Spleen (tissue), 11 donors: ENCODE results near the gene NUDT16L1. TPM values are rescaled to one million over a fixed set of nuclear protein-coding genes. Genes with fewer than 3 reads are reported as not detected.

Source experiments
- DNase-seq: peaks from one replicate; pipeline ENCODE4 v3.0.0-alpha.2; 2020
- H3K27ac ChIP-seq, 8 donors: fragments of 200-600 bp; sonication (generic) in 7 of 8; 1 replicate in 4 of 8; 2 replicates in 4 of 8; pipeline versions ENCODE4 v1.5.0 to v1.8.0; 2016 to 2021; ENCODE audit warnings: inconsistent platforms in 4 of 8, mild to moderate bottlenecking in 4 of 8, moderate library complexity in 1 of 8
- H3K27me3 ChIP-seq, 7 donors: fragments of 200-600 bp; sonication (generic) in 6 of 7; replicated peaks in 1 of 7; 1 replicate in 4 of 7; 2 replicates in 3 of 7; pipeline versions ENCODE4 v1.5.0 to v1.8.0; 2016 to 2021; ENCODE audit warnings: inconsistent platforms in 3 of 7, mild to moderate bottlenecking in 1 of 7
- H3K36me3 ChIP-seq, 6 donors: fragments of 200-600 bp; sonication (generic) in 5 of 6; 1 replicate in 4 of 6; 2 replicates in 2 of 6; pipeline versions ENCODE4 v1.5.0 to v1.8.0; 2016 to 2021; ENCODE audit warnings: inconsistent platforms in 2 of 6
- H3K4me1 ChIP-seq, 6 donors: fragments of 200-600 bp; sonication (generic) in 5 of 6; 1 replicate in 3 of 6; 2 replicates in 3 of 6; pipeline versions ENCODE4 v1.5.0 to v1.8.0; 2016 to 2021; ENCODE audit warnings: inconsistent platforms in 3 of 6
- H3K4me3 ChIP-seq, 8 donors: fragments of 200-600 bp; sonication (generic) in 7 of 8; 1 replicate in 4 of 8; 2 replicates in 4 of 8; pipeline versions ENCODE4 v1.5.0 to v1.8.0; 2016 to 2021; ENCODE audit warnings: inconsistent platforms in 4 of 8, mild to moderate bottlenecking in 4 of 8, moderate library complexity in 2 of 8
- H3K9me3 ChIP-seq, 8 donors: fragments of 200-600 bp; sonication (generic) in 7 of 8; 1 replicate in 4 of 8; 2 replicates in 4 of 8; pipeline versions ENCODE4 v1.5.0 to v1.8.0; 2016 to 2021; ENCODE audit warnings: inconsistent platforms in 4 of 8
- CTCF ChIP-seq, 11 experiments: fragments of 200-600 bp in 7 of 11; fragments of 450-650 bp in 4 of 11; sonication (generic) in 4 of 11; IDR thresholded peaks in 8 of 11; conservative IDR thresholded peaks in 3 of 11; 1 replicate in 7 of 11; 2 replicates in 4 of 11; pipeline versions ENCODE4 v1.4.0 to v1.8.0; 2016 to 2021; ENCODE audit warnings: antibody characterized with exemption in 11 of 11, inconsistent platforms in 4 of 11, mild to moderate bottlenecking in 1 of 11
- POLR2A ChIP-seq, 3 donors: fragments of 450-650 bp; IDR thresholded peaks; one replicate each; pipeline ENCODE4 v1.5.1; 2017; ENCODE audit warnings: antibody characterized with exemption in 3 of 3, mild to moderate bottlenecking in 1 of 3
- POLR2AphosphoS5 ChIP-seq, 3 donors: sonication (generic); formaldehyde crosslinking; IDR thresholded peaks; one replicate each; pipeline ENCODE4 v1.5.1; 2017; ENCODE audit warnings: antibody characterized with exemption in 3 of 3
- WGBS, 5 donors: extraction: QIAGEN DNeasy Blood & Tissue Kit in 3 of 5; methylation state at CpG; one replicate each; pipeline versions ENCODE4 v1.1.5 to v1.1.7; 2013 to 2018; 5-methylcytosine and 5-hydroxymethylcytosine counted together
- intact Hi-C: fragments of 100-400 bp; cut with DNase I; formaldehyde crosslinking; loops from one replicate; pipeline ENCODE4 v1.15.0; 2023; ENCODE audit warnings: low total_unique reads
- polyA plus RNA-seq, 3 donors: library from polyadenylated mRNA; stranded (reverse); fragments of 200-250 nt; gene quantifications; one replicate each; pipeline ENCODE4 v1.2.1, GENCODE V29; 2013
- total RNA-seq, 7 donors: library from RNA; depleted of rRNA in 3 of 7; stranded (reverse); fragments of >200 nt in 3 of 7; fragmentation: NEBNext Ultra II Directional in 4 of 7; extraction: Animal tissue kit (Norgen Biotek cat#: 25700) in 4 of 7; gene quantifications; one replicate each; pipeline versions ENCODE4 v1.1.0 to v1.2.1, GENCODE V29; 2016 to 2021
- donor health status: healthy with polysubstance abuse.
- donor health status: DM: no; HTN: no; CAD: no; lungs with moderate emphysema.
- donor health status: DM: no; HTN: no; CAD: no.
- donor health status: Bipolar disorder and iron deficiency.
- donor health status: healthy.
- donor health status: DM: no; HTN: no; CAD: no.
- donor health status: DM: yes; HTN: yes; CAD: no.

NUDT16L1 gene
- total and polyA plus RNA-seq, 10 donors, result 26.2 to 47.2 (median 29.4) TPM

GRCh38 chr16:4685292-4685691 lies 8.1 kb upstream of the NUDT16L1 start:
- Histone ChIP-seq H3K36me3 (peaks cover 0 to 100% (median 81%) of the 10 kb centered on the region in 6 donors), H3K27ac (no peak overlapping the region), H3K27me3 (no peaks in the 10 kb centered on the region), H3K4me1 (peaks cover 0 to 73% (median 52%) of the 10 kb centered on the region in 6 donors), H3K4me3 (no peak overlapping the region), H3K9me3 (no peaks in the 10 kb centered on the region)
- peak; percentile 73 for DNase-seq
- WGBS, 5 donors, result 83 to 94% (median 92%) methylated on average over 7 to 13 of the region's 13 CpGs
- intact Hi-C loops, result no loop called here
- TF ChIP-seq POLR2AphosphoS5 (IDR thresholded peaks at IDR 0.05), result peak in 1 of 3 donors; percentile 9
- TF ChIP-seq CTCF (IDR thresholded peaks at IDR 0.05 in 8 of 11, conservative IDR thresholded peaks at IDR 0.05 in 3 of 11), result no peak

- no peak overlapping the region for H3K27ac ChIP-seq
- peaks cover 0 to 73% (median 49%) of the 10 kb centered on the region in 6 donors for H3K4me1 ChIP-seq
- 92 to 95% (median 93%) methylated on average over 32 to 38 of the region's 38 CpGs for WGBS, 5 donors
- intact Hi-C loops, result no loop called here
- no peak overlapping the region for H3K4me3 ChIP-seq
- peak; percentile 70 for DNase-seq
- TF ChIP-seq CTCF (IDR thresholded peaks at IDR 0.05 in 8 of 11, conservative IDR thresholded peaks at IDR 0.05 in 3 of 11), result no peak
- no peak for TF ChIP-seq POLR2A (IDR thresholded peaks at IDR 0.05)
- TF ChIP-seq POLR2AphosphoS5 (IDR thresholded peaks at IDR 0.05), result no peak
- no peaks in the 10 kb centered on the region for H3K27me3 ChIP-seq
- no peaks in the 10 kb centered on the region for H3K9me3 ChIP-seq
- peaks cover 0 to 97% (median 81%) of the 10 kb centered on the region in 6 donors for H3K36me3 ChIP-seq
These were observed 7.4 kb upstream of the NUDT16L1 start for GRCh38 chr16:4685776-4686496.

- no peaks in the 10 kb centered on the region for H3K9me3 ChIP-seq
- WGBS, 5 donors, result 90 to 96% (median 94%) methylated on average over 27 of the region's 27 CpGs
- no peaks in the 10 kb centered on the region for H3K27me3 ChIP-seq
- DNase-seq, result peak; percentile 70
- H3K36me3 ChIP-seq, result peaks cover 0 to 90% (median 77%) of the 10 kb centered on the region in 6 donors
- no peak overlapping the region for H3K4me3 ChIP-seq
- no peak overlapping the region for H3K27ac ChIP-seq
- TF ChIP-seq POLR2A (IDR thresholded peaks at IDR 0.05) (no peak), CTCF (IDR thresholded peaks at IDR 0.05 in 8 of 11, conservative IDR thresholded peaks at IDR 0.05 in 3 of 11) (no peak), POLR2AphosphoS5 (IDR thresholded peaks at IDR 0.05) (peak in 1 of 3 donors; percentile 39)
- intact Hi-C loops, result no loop called here
- H3K4me1 ChIP-seq, result peaks cover 0 to 73% (median 48%) of the 10 kb centered on the region in 6 donors
These were observed 6.7 kb upstream of the NUDT16L1 start for GRCh38 chr16:4686497-4687210.

- no peaks in the 10 kb centered on the region for H3K27me3 ChIP-seq
- 77 to 90% (median 87%) methylated on average over 5 to 8 of the region's 8 CpGs for WGBS, 5 donors
- no peaks in the 10 kb centered on the region for H3K9me3 ChIP-seq
- H3K4me3 ChIP-seq, result no peak overlapping the region
- intact Hi-C loops, result no loop called here
- peak overlapping the region in 1 of 8 donors; percentile 94 for H3K27ac ChIP-seq
- TF ChIP-seq POLR2A (IDR thresholded peaks at IDR 0.05), result no peak
- TF ChIP-seq CTCF (IDR thresholded peaks at IDR 0.05 in 8 of 11, conservative IDR thresholded peaks at IDR 0.05 in 3 of 11), result no peak
- no peak for TF ChIP-seq POLR2AphosphoS5 (IDR thresholded peaks at IDR 0.05)
- peaks cover 3 to 73% (median 51%) of the 10 kb centered on the region in 6 donors for H3K4me1 ChIP-seq
- no peak for DNase-seq
- peaks cover 0 to 82% (median 70%) of the 10 kb centered on the region in 6 donors for H3K36me3 ChIP-seq
These were observed 5.9 kb upstream of the NUDT16L1 start for GRCh38 chr16:4687416-4687815.
